Neuronal stem cell (in vitro differentiated cells): ENCODE measurements around the gene NPY2R.

ENCODE experiments used
- DNase-seq: peaks from one replicate; pipeline ENCODE4 v3.0.0-alpha.2; 2013; ENCODE audit warnings: low spot score
- H2AFZ ChIP-seq: one replicate; pipeline ENCODE4 v1.6.1; 2013; ENCODE audit warnings: mild to moderate bottlenecking, low read length, inconsistent platforms
- H2AK5ac ChIP-seq: 2 replicates; pipeline ENCODE4 v1.6.1; 2013; ENCODE audit warnings: low read depth, mild to moderate bottlenecking, inconsistent platforms, low read length, moderate library complexity, mixed read lengths
- H2BK120ac ChIP-seq: 2 replicates; pipeline ENCODE4 v1.6.1; 2013; ENCODE audit warnings: low read depth, mild to moderate bottlenecking, inconsistent platforms, low read length, moderate library complexity, mixed read lengths
- H2BK12ac ChIP-seq: one replicate; pipeline ENCODE4 v1.6.1; 2013; ENCODE audit warnings: low read length, inconsistent platforms
- H2BK15ac ChIP-seq: 2 replicates; pipeline ENCODE4 v1.6.1; 2013; ENCODE audit warnings: mild to moderate bottlenecking, low read length, inconsistent platforms, mixed read lengths
- H2BK5ac ChIP-seq: one replicate; pipeline ENCODE4 v1.6.1; 2013; ENCODE audit warnings: inconsistent platforms, mild to moderate bottlenecking, low read length, moderate library complexity
- H3K14ac ChIP-seq: one replicate; pipeline ENCODE4 v1.6.1; 2013; ENCODE audit warnings: low read length, inconsistent platforms
- H3K18ac ChIP-seq: 2 replicates; pipeline ENCODE4 v1.6.1; 2013; ENCODE audit warnings: low read length, inconsistent platforms
- H3K23ac ChIP-seq: 2 replicates; pipeline ENCODE4 v1.6.1; 2013; ENCODE audit warnings: low read depth, mild to moderate bottlenecking, mixed read lengths, low read length, inconsistent platforms; ENCODE audit not compliant: poor library complexity
- H3K27ac ChIP-seq: replicated peaks from 3 replicates; pipeline ENCODE4 v1.5.1; 2013; ENCODE audit warnings: low read length, inconsistent platforms
- H3K27me3 ChIP-seq, 3 experiments: 2 replicates each; pipeline ENCODE4 v1.6.1; 2013; ENCODE audit warnings: low read length in 3 of 3, mild to moderate bottlenecking in 2 of 3, inconsistent platforms in 1 of 3, low read depth in 1 of 3, mixed read lengths in 1 of 3, moderate library complexity in 1 of 3; ENCODE audit not compliant: control insufficient read depth in 3 of 3, insufficient read depth in 3 of 3
- H3K36me3 ChIP-seq, 2 donors: replicated peaks in 1 of 2; 2 replicates each; pipeline ENCODE4 v1.6.1; 2013; ENCODE audit warnings: low read length in 2 of 2; ENCODE audit not compliant: control insufficient read depth in 2 of 2, insufficient read depth in 2 of 2
- H3K4ac ChIP-seq: 2 replicates; pipeline ENCODE4 v1.6.1; 2013; ENCODE audit warnings: inconsistent platforms, mild to moderate bottlenecking, low read length, moderate library complexity
- H3K4me1 ChIP-seq, 2 donors: 1 replicate in 1 of 2; 2 replicates in 1 of 2; pipeline ENCODE4 v1.6.1; 2013; ENCODE audit warnings: low read length in 2 of 2, low read depth in 1 of 2; ENCODE audit not compliant: control insufficient read depth in 2 of 2, insufficient read depth in 1 of 2
- H3K4me2 ChIP-seq: one replicate; pipeline ENCODE4 v1.6.1; 2013; ENCODE audit warnings: mild to moderate bottlenecking, low read length, inconsistent platforms; ENCODE audit not compliant: insufficient read depth, poor library complexity, severe bottlenecking
- H3K4me3 ChIP-seq, 2 donors: 2 replicates each; pipeline ENCODE4 v1.5.1; 2013; ENCODE audit warnings: low read length in 2 of 2, mild to moderate bottlenecking in 2 of 2, inconsistent platforms in 1 of 2, moderate library complexity in 1 of 2
- H3K79me1 ChIP-seq: one replicate; pipeline ENCODE4 v1.6.1; 2013; ENCODE audit warnings: low read depth, mild to moderate bottlenecking, inconsistent platforms, low read length, moderate library complexity
- H3K9ac ChIP-seq: one replicate; pipeline ENCODE4 v1.6.1; 2013; ENCODE audit warnings: mild to moderate bottlenecking, low read depth, low read length, inconsistent platforms; ENCODE audit not compliant: poor library complexity
- H3K9me3 ChIP-seq, 2 donors: replicated peaks in 1 of 2; 2 replicates each; pipeline versions ENCODE3 to v1.6.1; 2013; ENCODE audit warnings: low read length in 2 of 2, mild to moderate bottlenecking in 2 of 2, inconsistent platforms in 1 of 2, low read depth in 1 of 2, mixed read lengths in 1 of 2, moderate library complexity in 1 of 2; ENCODE audit not compliant: control insufficient read depth in 2 of 2, insufficient read depth in 1 of 2
- H4K8ac ChIP-seq: one replicate; pipeline ENCODE4 v1.6.1; 2013; ENCODE audit warnings: low read depth, mild to moderate bottlenecking, inconsistent platforms, low read length, moderate library complexity
- H4K91ac ChIP-seq: one replicate; pipeline ENCODE4 v1.6.1; 2013; ENCODE audit warnings: low read length, low read depth, mild to moderate bottlenecking, inconsistent platforms; ENCODE audit not compliant: poor library complexity
- WGBS, 2 donors: extraction: QIAGEN DNeasy Blood & Tissue Kit; methylation state at CpG; one replicate each; pipeline ENCODE4 v1.1.7; 2013; ENCODE audit warnings: missing lambda C conversion rate in 2 of 2, mixed read lengths in 1 of 2; ENCODE audit not compliant: insufficient read length in 2 of 2, insufficient replicate concordance in 1 of 2; ENCODE audit errors: extremely low coverage in 2 of 2; 5-methylcytosine and 5-hydroxymethylcytosine counted together

NPY2R gene

GRCh38 chr4:155245105-155245504 is 36.7 kb downstream of the NPY2R start:
- Histone ChIP-seq H4K8ac (no peak overlapping the region), H3K4me1 (peaks cover 0 to 7% of the 10 kb centered on the region in 2 donors), H2BK12ac (no peak overlapping the region), H3K4ac (no peak overlapping the region), H3K18ac (no peak overlapping the region), H3K4me3 (no peak overlapping the region), H3K36me3 (no peaks in the 10 kb centered on the region), H3K9me3 (no peaks in the 10 kb centered on the region), H3K9ac (no peak overlapping the region), H3K79me1 (no peaks in the 10 kb centered on the region), H2BK120ac (no peak overlapping the region), H3K27ac (no peak overlapping the region), H3K4me2 (no peak overlapping the region), H3K14ac (no peak overlapping the region), H2AK5ac (no peak overlapping the region), H3K23ac (no peak overlapping the region), H2BK15ac (no peak overlapping the region), H2BK5ac (no peak overlapping the region), H4K91ac (no peak overlapping the region), H2AFZ (no peak overlapping the region), H3K27me3 (peaks cover 0 to 21% (median 0%) of the 10 kb centered on the region in 3 experiments)
- no peak for DNase-seq
- 100% methylated on average over 2 of the region's 4 CpGs; no CpG with 5 or more reads in 1 of the 2 donors for WGBS, 2 donors

GRCh38 chr4:155248002-155248896 is 39.8 kb downstream of the NPY2R start:
- H3K9me3 ChIP-seq = no peaks in the 10 kb centered on the region
- H2BK15ac ChIP-seq = no peak overlapping the region
- peaks cover 0 to 7% of the 10 kb centered on the region in 2 donors for H3K4me1 ChIP-seq
- no peak overlapping the region for H2BK12ac ChIP-seq
- H3K18ac ChIP-seq = no peak overlapping the region
- H2BK5ac ChIP-seq = no peak overlapping the region
- no peak overlapping the region for H3K4ac ChIP-seq
- no peak overlapping the region for H3K4me3 ChIP-seq
- no peak overlapping the region for H4K91ac ChIP-seq
- H3K14ac ChIP-seq = no peak overlapping the region
- no peak overlapping the region for H4K8ac ChIP-seq
- no peak overlapping the region for H2BK120ac ChIP-seq
- H3K79me1 ChIP-seq = no peaks in the 10 kb centered on the region
- H3K9ac ChIP-seq = no peak overlapping the region
- no peak overlapping the region for H2AK5ac ChIP-seq
- no peaks in the 10 kb centered on the region for H3K36me3 ChIP-seq
- H3K4me2 ChIP-seq = no peak overlapping the region
- DNase-seq = peak; percentile 64
- no peak overlapping the region for H2AFZ ChIP-seq
- peaks cover 0 to 23% (median 0%) of the 10 kb centered on the region in 3 experiments for H3K27me3 ChIP-seq
- no peak overlapping the region for H3K23ac ChIP-seq
- no CpG with 5 or more reads among the region's 9 CpGs for WGBS, 2 donors
- peak overlapping the region; percentile 91 for H3K27ac ChIP-seq

GRCh38 chr4:155249016-155249566 is 40.7 kb downstream of the NPY2R start:
- Histone ChIP-seq H2BK120ac (no peak overlapping the region), H3K27me3 (peaks cover 0 to 23% (median 0%) of the 10 kb centered on the region in 3 experiments), H3K9ac (no peak overlapping the region), H2BK12ac (no peak overlapping the region), H2AK5ac (no peak overlapping the region), H3K27ac (peak overlapping the region; percentile 91), H3K9me3 (no peaks in the 10 kb centered on the region), H3K4me2 (no peak overlapping the region), H4K91ac (no peak overlapping the region), H3K36me3 (no peaks in the 10 kb centered on the region), H2AFZ (no peak overlapping the region), H3K18ac (no peak overlapping the region), H2BK5ac (no peak overlapping the region), H3K4ac (no peak overlapping the region), H3K4me3 (no peak overlapping the region), H3K4me1 (peaks cover 0 to 7% of the 10 kb centered on the region in 2 donors), H3K14ac (no peak overlapping the region), H4K8ac (no peak overlapping the region), H3K79me1 (no peaks in the 10 kb centered on the region), H2BK15ac (no peak overlapping the region), H3K23ac (no peak overlapping the region)
- WGBS, 2 donors = no CpG with 5 or more reads among the region's 8 CpGs
- peak; percentile 43 for DNase-seq

GRCh38 chr4:155252327-155252726 is 43.9 kb downstream of the NPY2R start:
- Histone ChIP-seq H2BK12ac (no peak overlapping the region), H2AFZ (no peak overlapping the region), H2AK5ac (no peak overlapping the region), H3K79me1 (no peaks in the 10 kb centered on the region), H3K14ac (no peak overlapping the region), H2BK120ac (no peak overlapping the region), H2BK5ac (no peak overlapping the region), H2BK15ac (no peak overlapping the region), H3K27ac (no peak overlapping the region), H3K23ac (no peak overlapping the region), H3K9me3 (no peaks in the 10 kb centered on the region), H3K27me3 (peaks cover 0 to 23% (median 0%) of the 10 kb centered on the region in 3 experiments), H3K36me3 (no peaks in the 10 kb centered on the region), H3K18ac (no peak overlapping the region), H4K8ac (no peak overlapping the region), H3K4me1 (peaks cover 0 to 5% of the 10 kb centered on the region in 2 donors), H3K4me3 (no peak overlapping the region), H3K4me2 (no peak overlapping the region), H4K91ac (no peak overlapping the region), H3K4ac (no peak overlapping the region), H3K9ac (no peak overlapping the region)
- no CpG with 5 or more reads among the region's 1 CpG for WGBS, 2 donors
- DNase-seq = no peak
